ENCODE results near the gene GLCE. TPM values are rescaled to one million over a fixed set of nuclear protein-coding genes. Genes with fewer than 3 reads are reported as not detected.
"Not testable (repeated sequence)": the region's sequence is repeated elsewhere in the genome, so short reads cannot be mapped to it uniquely, and the experiment has no call there.

GLCE gene
- polyA plus RNA-seq, 6 donors from 2014 or later: 5.1 to 8.9 (median 6.7) TPM

GRCh38 chr15:69144530-69144929, 15.9 kb upstream of the GLCE start:
- ATAC-seq (ENCODE audit: low read depth in 2 of 2) (no peak), DNase-seq (no peak)
- Mint-ChIP-seq H3K4me3 (no peak overlapping the region), H3K27me3 (peaks cover 64 to 70% (median 65%) of the 10 kb centered on the region in 3 donors), H3K4me1 (no peaks in the 10 kb centered on the region), H3K27ac (no peak overlapping the region), H3K9me3 (peaks cover 0 to 5% (median 0%) of the 10 kb centered on the region in 7 donors), H3K36me3 (no peaks in the 10 kb centered on the region)

GRCh38 chr15:69145149-69145693, 15.2 kb upstream of the GLCE start:
- DNase-seq: no peak
- Mint-ChIP-seq H3K27me3 (peaks cover 64 to 70% (median 66%) of the 10 kb centered on the region in 3 donors), H3K9me3 (peaks cover 0 to 5% (median 0%) of the 10 kb centered on the region in 7 donors), H3K4me1 (no peaks in the 10 kb centered on the region), H3K36me3 (no peaks in the 10 kb centered on the region), H3K27ac (no peak overlapping the region), H3K4me3 (no peak overlapping the region)
- ATAC-seq (ENCODE audit: low read depth in 2 of 2): no peak

GRCh38 chr15:69145694-69146492, 14.5 kb upstream of the GLCE start:
- DNase-seq (no peak), ATAC-seq (ENCODE audit: low read depth in 2 of 2) (no peak)
- H3K27ac Mint-ChIP-seq: no peak overlapping the region
- peaks cover 64 to 72% (median 66%) of the 10 kb centered on the region in 3 donors for H3K27me3 Mint-ChIP-seq
- H3K9me3 Mint-ChIP-seq: peaks cover 0 to 5% (median 0%) of the 10 kb centered on the region in 7 donors
- H3K4me1 Mint-ChIP-seq: no peaks in the 10 kb centered on the region
- no peak overlapping the region for H3K4me3 Mint-ChIP-seq
- no peaks in the 10 kb centered on the region for H3K36me3 Mint-ChIP-seq

GRCh38 chr15:69146724-69147435, 13.6 kb upstream of the GLCE start:
- Mint-ChIP-seq H3K27ac (no peak overlapping the region), H3K36me3 (no peaks in the 10 kb centered on the region), H3K27me3 (peaks cover 68 to 77% (median 73%) of the 10 kb centered on the region in 3 donors), H3K4me3 (no peak overlapping the region), H3K9me3 (peaks cover 0 to 5% (median 0%) of the 10 kb centered on the region in 7 donors), H3K4me1 (no peaks in the 10 kb centered on the region)
- no peak for DNase-seq
- ATAC-seq (ENCODE audit: low read depth in 2 of 2): no peak

GRCh38 chr15:69148465-69148864, 12.0 kb upstream of the GLCE start:
- ATAC-seq (ENCODE audit: low read depth in 2 of 2): no peak
- no peak overlapping the region for H3K27ac Mint-ChIP-seq
- H3K36me3 Mint-ChIP-seq: no peaks in the 10 kb centered on the region
- DNase-seq: no peak
- peaks cover 66 to 74% (median 74%) of the 10 kb centered on the region in 3 donors for H3K27me3 Mint-ChIP-seq
- no peak overlapping the region for H3K4me3 Mint-ChIP-seq
- H3K4me1 Mint-ChIP-seq: no peaks in the 10 kb centered on the region
- peaks cover 0 to 2% (median 0%) of the 10 kb centered on the region in 7 donors for H3K9me3 Mint-ChIP-seq

- Mint-ChIP-seq H3K27ac (no peak overlapping the region), H3K4me1 (no peaks in the 10 kb centered on the region), H3K36me3 (no peaks in the 10 kb centered on the region), H3K9me3 (peaks cover 0 to 2% (median 0%) of the 10 kb centered on the region in 7 donors), H3K27me3 (peaks cover 66 to 74% (median 74%) of the 10 kb centered on the region in 3 donors), H3K4me3 (no peak overlapping the region)
- DNase-seq (no peak), ATAC-seq (ENCODE audit: low read depth in 2 of 2) (no peak)
These were observed 11.3 kb upstream of the GLCE start for GRCh38 chr15:69149163-69149562.

- Mint-ChIP-seq H3K9me3 (peaks cover 0 to 2% (median 0%) of the 10 kb centered on the region in 7 donors), H3K27ac (no peak overlapping the region), H3K27me3 (peaks cover 73 to 80% (median 79%) of the 10 kb centered on the region in 3 donors), H3K4me1 (no peaks in the 10 kb centered on the region), H3K36me3 (no peaks in the 10 kb centered on the region), H3K4me3 (no peak overlapping the region)
- ATAC-seq (ENCODE audit: low read depth in 2 of 2) (no peak), DNase-seq (no peak)
These were observed 10.6 kb upstream of the GLCE start for GRCh38 chr15:69149803-69150202.

- Mint-ChIP-seq H3K9me3 (peaks cover 0 to 2% (median 0%) of the 10 kb centered on the region in 7 donors), H3K4me3 (no peak overlapping the region), H3K36me3 (no peaks in the 10 kb centered on the region), H3K27ac (no peak overlapping the region), H3K27me3 (peaks cover 71 to 82% (median 80%) of the 10 kb centered on the region in 3 donors), H3K4me1 (no peaks in the 10 kb centered on the region)
- DNase-seq (no peak), ATAC-seq (ENCODE audit: low read depth in 2 of 2) (no peak)
These were observed 10.1 kb upstream of the GLCE start for GRCh38 chr15:69150336-69150735.

GRCh38 chr15:69150841-69151240, 9.6 kb upstream of the GLCE start:
- H3K27me3 Mint-ChIP-seq: peaks cover 66 to 82% (median 75%) of the 10 kb centered on the region in 3 donors
- DNase-seq: no peak
- H3K9me3 Mint-ChIP-seq: peaks cover 0 to 2% (median 0%) of the 10 kb centered on the region in 7 donors
- no peaks in the 10 kb centered on the region for H3K4me1 Mint-ChIP-seq
- no peaks in the 10 kb centered on the region for H3K36me3 Mint-ChIP-seq
- H3K27ac Mint-ChIP-seq: no peak overlapping the region
- H3K4me3 Mint-ChIP-seq: no peak overlapping the region
- ATAC-seq (ENCODE audit: low read depth in 2 of 2): no peak

GRCh38 chr15:69153046-69153445, 7.4 kb upstream of the GLCE start:
- H3K4me3 Mint-ChIP-seq: no peak overlapping the region
- H3K9me3 Mint-ChIP-seq: peaks cover 0 to 2% (median 0%) of the 10 kb centered on the region in 7 donors
- H3K27me3 Mint-ChIP-seq: peaks cover 54 to 70% (median 56%) of the 10 kb centered on the region in 3 donors

GRCh38 chr15:69153587-69153986, 6.8 kb upstream of the GLCE start:
- H3K27me3 Mint-ChIP-seq: peaks cover 49 to 65% (median 51%) of the 10 kb centered on the region in 3 donors
- H3K4me1 Mint-ChIP-seq; H3K27ac Mint-ChIP-seq; ATAC-seq (ENCODE audit: low read depth in 2 of 2); DNase-seq; H3K36me3 Mint-ChIP-seq; H3K9me3 Mint-ChIP-seq; H3K4me3 Mint-ChIP-seq: not testable (repeated sequence)

More at GRCh38 chr15:69153046-69153445, 7.4 kb upstream of the GLCE start:
- no peaks in the 10 kb centered on the region for H3K4me1 Mint-ChIP-seq
- no peaks in the 10 kb centered on the region for H3K36me3 Mint-ChIP-seq
- ATAC-seq (ENCODE audit: low read depth in 2 of 2) (no peak), DNase-seq (no peak)
- H3K27ac Mint-ChIP-seq: no peak overlapping the region

- peaks cover 45 to 60% (median 47%) of the 10 kb centered on the region in 3 donors for H3K27me3 Mint-ChIP-seq
- no peak for DNase-seq
- peaks cover 0 to 1% (median 0%) of the 10 kb centered on the region in 3 donors for H3K4me1 Mint-ChIP-seq
- no peak overlapping the region for H3K4me3 Mint-ChIP-seq
- no peak overlapping the region for H3K27ac Mint-ChIP-seq
- H3K9me3 Mint-ChIP-seq: no peaks in the 10 kb centered on the region
- no peaks in the 10 kb centered on the region for H3K36me3 Mint-ChIP-seq
- no peak for ATAC-seq (ENCODE audit: low read depth in 2 of 2)
These were observed 6.4 kb upstream of the GLCE start for GRCh38 chr15:69154078-69154477.

- Mint-ChIP-seq H3K9me3 (no peaks in the 10 kb centered on the region), H3K27me3 (peaks cover 39 to 54% (median 41%) of the 10 kb centered on the region in 3 donors), H3K4me3 (no peak overlapping the region), H3K4me1 (peaks cover under 1 to 5% (median under 1%) of the 10 kb centered on the region in 3 donors), H3K36me3 (no peaks in the 10 kb centered on the region), H3K27ac (no peak overlapping the region)
- ATAC-seq (ENCODE audit: low read depth in 2 of 2) (no peak), DNase-seq (no peak)
These were observed 5.8 kb upstream of the GLCE start for GRCh38 chr15:69154684-69155083.

All from naive B cell (primary cell).